Measurements from ENCODE around the gene PCNT. TPM values are rescaled to one million over a fixed set of nuclear protein-coding genes. Genes with fewer than 3 reads are reported as not detected.
A peak's percentile ranks its signal among the peaks of the same experiment; 100 is the strongest.

The PCNT gene
- total and polyA plus RNA-seq, 9 of the 15 experiments (the other 6 are each of a cell fraction or from before 2014, with no cell fraction given), result 9.1 to 53.5 (median 31.3) TPM

- no peak for TF ChIP-seq ZNF609 (CRISPR knock-in tag; IDR thresholded peaks at IDR 0.05; ENCODE audit: borderline replicate concordance)
- no peak for TF ChIP-seq ZNF431 (CRISPR knock-in tag; IDR thresholded peaks at IDR 0.05)
- no peak for TF ChIP-seq E4F1 (CRISPR knock-in tag; IDR thresholded peaks at IDR 0.05; ENCODE audit: borderline replicate concordance)
- no peak for TF ChIP-seq CAMTA2 (CRISPR knock-in tag; conservative IDR thresholded peaks at IDR 0.05)
- TF ChIP-seq, protein P1, sequence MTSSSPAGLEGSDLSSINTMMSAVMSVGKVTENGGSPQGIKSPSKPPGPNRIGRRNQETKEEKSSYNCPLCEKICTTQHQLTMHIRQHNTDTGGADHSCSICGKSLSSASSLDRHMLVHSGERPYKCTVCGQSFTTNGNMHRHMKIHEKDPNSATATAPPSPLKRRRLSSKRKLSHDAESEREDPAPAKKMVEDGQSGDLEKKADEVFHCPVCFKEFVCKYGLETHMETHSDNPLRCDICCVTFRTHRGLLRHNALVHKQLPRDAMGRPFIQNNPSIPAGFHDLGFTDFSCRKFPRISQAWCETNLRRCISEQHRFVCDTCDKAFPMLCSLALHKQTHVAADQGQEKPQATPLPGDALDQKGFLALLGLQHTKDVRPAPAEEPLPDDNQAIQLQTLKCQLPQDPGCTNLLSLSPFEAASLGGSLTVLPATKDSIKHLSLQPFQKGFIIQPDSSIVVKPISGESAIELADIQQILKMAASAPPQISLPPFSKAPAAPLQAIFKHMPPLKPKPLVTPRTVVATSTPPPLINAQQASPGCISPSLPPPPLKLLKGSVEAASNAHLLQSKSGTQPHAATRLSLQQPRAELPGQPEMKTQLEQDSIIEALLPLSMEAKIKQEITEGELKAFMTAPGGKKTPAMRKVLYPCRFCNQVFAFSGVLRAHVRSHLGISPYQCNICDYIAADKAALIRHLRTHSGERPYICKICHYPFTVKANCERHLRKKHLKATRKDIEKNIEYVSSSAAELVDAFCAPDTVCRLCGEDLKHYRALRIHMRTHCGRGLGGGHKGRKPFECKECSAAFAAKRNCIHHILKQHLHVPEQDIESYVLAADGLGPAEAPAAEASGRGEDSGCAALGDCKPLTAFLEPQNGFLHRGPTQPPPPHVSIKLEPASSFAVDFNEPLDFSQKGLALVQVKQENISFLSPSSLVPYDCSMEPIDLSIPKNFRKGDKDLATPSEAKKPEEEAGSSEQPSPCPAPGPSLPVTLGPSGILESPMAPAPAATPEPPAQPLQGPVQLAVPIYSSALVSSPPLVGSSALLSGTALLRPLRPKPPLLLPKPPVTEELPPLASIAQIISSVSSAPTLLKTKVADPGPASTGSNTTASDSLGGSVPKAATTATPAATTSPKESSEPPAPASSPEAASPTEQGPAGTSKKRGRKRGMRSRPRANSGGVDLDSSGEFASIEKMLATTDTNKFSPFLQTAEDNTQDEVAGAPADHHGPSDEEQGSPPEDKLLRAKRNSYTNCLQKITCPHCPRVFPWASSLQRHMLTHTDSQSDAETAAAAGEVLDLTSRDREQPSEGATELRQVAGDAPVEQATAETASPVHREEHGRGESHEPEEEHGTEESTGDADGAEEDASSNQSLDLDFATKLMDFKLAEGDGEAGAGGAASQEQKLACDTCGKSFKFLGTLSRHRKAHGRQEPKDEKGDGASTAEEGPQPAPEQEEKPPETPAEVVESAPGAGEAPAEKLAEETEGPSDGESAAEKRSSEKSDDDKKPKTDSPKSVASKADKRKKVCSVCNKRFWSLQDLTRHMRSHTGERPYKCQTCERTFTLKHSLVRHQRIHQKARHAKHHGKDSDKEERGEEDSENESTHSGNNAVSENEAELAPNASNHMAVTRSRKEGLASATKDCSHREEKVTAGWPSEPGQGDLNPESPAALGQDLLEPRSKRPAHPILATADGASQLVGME (CRISPR knock-in tag; IDR thresholded peaks at IDR 0.05), result 0 out of 2 replicates have a peak, but pooled peaks have one; percentile 72
- TF ChIP-seq MTA3 (IDR thresholded peaks at IDR 0.05; ENCODE audit: borderline replicate concordance), result no peak; the same call in none of the 2 replicates
- TF ChIP-seq HDAC3 (IDR thresholded peaks at IDR 0.05; ENCODE audit: borderline replicate concordance, partially characterized antibody), result no peak
- TF ChIP-seq SNRNP70 (optimal IDR thresholded peaks at IDR 0.05; ENCODE audit: low read depth, low read length), result no peak
- no peak for TF ChIP-seq ARNT (IDR thresholded peaks at IDR 0.05)
- TF ChIP-seq HDGF (IDR thresholded peaks at IDR 0.05), result no peak
- no peak for TF ChIP-seq NR2C2 (CRISPR knock-in tag; IDR thresholded peaks at IDR 0.05)
- no peak for TF ChIP-seq NR2C2 (tag; IDR thresholded peaks at IDR 0.05)
- no peak for TF ChIP-seq MAFK (IDR thresholded peaks at IDR 0.05; ENCODE audit: low read length)
- peak; percentile 39; the same call in 1 of the 2 replicates for TF ChIP-seq ZBTB7A (IDR thresholded peaks at IDR 0.05; ENCODE audit: borderline replicate concordance, control insufficient read depth, low read depth, low read length)
- no peak for TF ChIP-seq MIER1 (IDR thresholded peaks at IDR 0.05; ENCODE audit: low read depth)
Observed at GRCh38 chr21:46324390-46325072, 575 bp downstream of the PCNT start (continued).
